T-helper 1 cell treated with Interleukin-12 subunit alpha and Interleukin-12 subunit beta and Interleukin-4 antibody, amounts not matched to agents 30 ng/mL and 1 ng/mL, for 36 hours (primary cell): ENCODE data around the gene INPP5D. TPM values are rescaled to one million over a fixed set of nuclear protein-coding genes. Genes with fewer than 3 reads are reported as not detected.
"Not testable (repeated sequence)": the region's sequence is repeated elsewhere in the genome, so short reads cannot be mapped to it uniquely, and the experiment has no call there.

Experiments used
- intact Hi-C: fragments of 100-400 bp; cut with micrococcal nuclease; formaldehyde crosslinking; loops from one replicate; pipeline ENCODE4 v1.15.1; 2024
- total RNA-seq: library from RNA; stranded (reverse); gene quantifications from 2 replicates; pipeline ENCODE4 v1.2.3, GENCODE V29; 2022

INPP5D gene
- total RNA-seq, 1 donor from 2014 or later: 128 TPM

GRCh38 chr2:233051241-233052149 is 8.6 kb upstream of the INPP5D start:
- intact Hi-C loops: no loop called here

GRCh38 chr2:233052517-233052916 is 7.6 kb upstream of the INPP5D start:
- intact Hi-C loops: not testable (repeated sequence)

GRCh38 chr2:233053928-233054784 is 6.0 kb upstream of the INPP5D start:
- intact Hi-C loops: loop anchor here (1.0 kb wide), 3 partner anchors 201 to 448 kb away; no protein-coding TSS in a partner anchor

GRCh38 chr2:233055362-233055761 is 4.8 kb upstream of the INPP5D start:
- intact Hi-C loops: no loop called here

- intact Hi-C loops: no loop called here
These were observed 3.1 kb upstream of the INPP5D start for GRCh38 chr2:233056961-233057605.

- intact Hi-C loops: no loop called here
These were observed 1.2 kb upstream of the INPP5D start for GRCh38 chr2:233058717-233059546.

- intact Hi-C loops: no loop called here
These were observed 670 bp upstream of the INPP5D start for GRCh38 chr2:233059547-233059796.

- intact Hi-C loops: loop anchor here (1.0 to 5.0 kb wide), 7 partner anchors 16 to 1278 kb away; partner anchors contain the start of genes ATG16L1, EIF4E2, GIGYF2 and PDE6D
These were observed 398 bp downstream of the INPP5D start for GRCh38 chr2:233060501-233060979.

GRCh38 chr2:233060980-233061590 is 943 bp downstream of the INPP5D start:
- intact Hi-C loops: loop anchor here (1.0 to 5.0 kb wide), 11 partner anchors 9 to 1279 kb away; partner anchors contain the start of genes ATG16L1, EIF4E2, GIGYF2 and PDE6D

- intact Hi-C loops: loop anchor here (1.0 to 5.0 kb wide), 7 partner anchors 8 to 1280 kb away; partner anchors contain the start of genes GIGYF2 and PDE6D
These were observed 1.7 kb downstream of the INPP5D start for GRCh38 chr2:233061591-233062450.

- intact Hi-C loops: loop anchor here (5.0 kb wide), 1 partner anchor 1280 kb away; the partner anchor contains the start of gene PDE6D
These were observed 2.3 kb downstream of the INPP5D start for GRCh38 chr2:233062451-233062850.

GRCh38 chr2:233062946-233063268 is 2.8 kb downstream of the INPP5D start:
- intact Hi-C loops: loop anchor here (5.0 kb wide), 1 partner anchor 1281 kb away; the partner anchor contains the start of gene PDE6D

GRCh38 chr2:233063269-233063975 is 3.3 kb downstream of the INPP5D start:
- intact Hi-C loops: loop anchor here (5.0 kb wide), 1 partner anchor 1281 kb away; the partner anchor contains the start of gene PDE6D

- intact Hi-C loops: loop anchor here (5.0 kb wide), 1 partner anchor 1282 kb away; the partner anchor contains the start of gene PDE6D
These were observed 3.9 kb downstream of the INPP5D start for GRCh38 chr2:233063976-233064411.

GRCh38 chr2:233064530-233065199 is 4.5 kb downstream of the INPP5D start:
- intact Hi-C loops: loop anchor here (5.0 kb wide), 1 partner anchor 1282 kb away; the partner anchor contains the start of gene PDE6D

GRCh38 chr2:233065200-233065589 is 5.1 kb downstream of the INPP5D start:
- intact Hi-C loops: not testable (repeated sequence)

- intact Hi-C loops: no loop called here
These were observed 5.9 kb downstream of the INPP5D start for GRCh38 chr2:233065954-233066470.
